Astrocyte (in vitro differentiated cells and primary cell): ENCODE data around the gene ERVMER34-1.

ENCODE experiments used
- CTCF ChIP-seq: IDR thresholded peaks from 2 replicates; pipeline ENCODE4 v1.5.1; 2011; ENCODE audit warnings: low read depth, mild to moderate bottlenecking, inconsistent platforms, low read length, moderate library complexity; ENCODE audit not compliant: insufficient read depth
- EZH2 ChIP-seq: IDR thresholded peaks from 2 replicates; pipeline ENCODE4 v1.6.1; 2012; ENCODE audit warnings: mild to moderate bottlenecking, low read length, inconsistent platforms; ENCODE audit not compliant: insufficient read depth

DNA sequence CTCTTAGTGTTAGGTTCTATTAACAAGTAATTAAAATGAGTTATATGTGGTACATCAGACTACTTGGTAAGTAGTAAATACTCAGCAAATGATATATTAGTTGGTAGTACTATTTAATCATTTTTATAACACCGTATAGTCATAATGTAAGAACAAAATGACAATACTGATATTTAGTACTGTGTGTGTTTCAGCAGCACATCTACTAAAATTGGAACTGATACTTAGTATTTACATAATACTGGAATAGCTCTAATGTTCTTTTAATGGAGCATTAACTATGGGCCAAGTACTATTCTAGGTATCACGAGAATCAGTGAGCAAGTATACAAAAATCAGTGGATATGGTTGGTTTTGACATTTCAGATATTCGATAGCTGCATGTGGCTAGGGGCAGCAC is 35.3 kb downstream of the ERVMER34-1 start:
- TF ChIP-seq CTCF: no peak
- no peak for TF ChIP-seq EZH2
